K562 (cell line): Measurements from ENCODE around the gene CZIB. TPM values are rescaled to one million over a fixed set of nuclear protein-coding genes. Genes with fewer than 3 reads are reported as not detected.

ENCODE experiments used
- ATAC-seq: fragments of 200-7000 bp; cut with Tn5 transposase; 3 replicates; pipeline ENCODE4 v1.9.1; 2020; ENCODE audit warnings: moderate library complexity
- BruUV-seq: library from RNA; stranded (reverse); fragments of 400-500 nt; replicated peaks from 2 replicates; lab custom pipeline; 2021; lab: Mats Ljungman, UMichigan
- CTCF ChIA-PET: fragments of 300-600 bp; formaldehyde crosslinking; extraction: SDS; loops from one replicate; lab custom pipeline; 2021; ENCODE audit warnings: low intra/inter-chr PET ratio; lab: Yijun Ruan, JAX
- POLR2A ChIA-PET: fragments of 300-600, 350-650 bp; sonication (Branson Sonifier 250); formaldehyde crosslinking; extraction: SDS; loops from one replicate; lab custom pipeline; 2021; ENCODE audit warnings: antibody characterized with exemption, inconsistent platforms; lab: Yijun Ruan, JAX
- DNase-seq, 4 experiments: peaks; one replicate each; pipeline versions ENCODE4 v3.0.0 to v3.0.0-alpha.2; 2011 to 2018; ENCODE audit warnings: low spot score in 3 of 4, mixed read lengths in 3 of 4; ENCODE audit errors: extremely low read depth in 1 of 4
- FAIRE-seq: peaks from 2 replicates; lab custom pipeline; 2011; peaks lifted over from hg19 to GRCh38; lab: Jason Lieb, UNC
- H2AFZ ChIP-seq: 2 replicates; pipeline ENCODE4 v1.6.0; 2011; ENCODE audit warnings: low read depth, low read length, control low read depth, inconsistent platforms
- H3K27ac ChIP-seq: fragments of 200-600 bp; 3 replicates; pipeline ENCODE4 v1.8.0; 2011; ENCODE audit warnings: low read depth, mild to moderate bottlenecking, control low read depth, inconsistent platforms, low read length, moderate library complexity, mixed read lengths; ENCODE audit errors: extremely low read depth
- H3K27me3 ChIP-seq, 2 experiments: fragments of 300-600 bp in 1 of 2; 2 replicates in 1 of 2; 3 replicates in 1 of 2; pipeline versions ENCODE4 v1.6.0 to v1.8.0; 2011; ENCODE audit warnings: inconsistent platforms in 2 of 2, low read length in 2 of 2, mild to moderate bottlenecking in 1 of 2, mixed read lengths in 1 of 2, moderate library complexity in 1 of 2; ENCODE audit not compliant: control insufficient read depth in 2 of 2, insufficient read depth in 2 of 2
- H3K36me3 ChIP-seq: fragments of 300-600 bp; 3 replicates; pipeline ENCODE4 v1.8.0; 2011; ENCODE audit warnings: mild to moderate bottlenecking, low read length, inconsistent platforms; ENCODE audit not compliant: control insufficient read depth, insufficient read depth
- H3K4me1 ChIP-seq, 2 experiments: fragments of 200-600 bp in 1 of 2; replicated peaks in 1 of 2; 2 replicates in 1 of 2; 3 replicates in 1 of 2; pipeline versions ENCODE4 v1.5.1 to v1.8.0; 2011; ENCODE audit warnings: inconsistent platforms in 2 of 2, low read length in 2 of 2, mild to moderate bottlenecking in 1 of 2, mixed read lengths in 1 of 2, moderate library complexity in 1 of 2; ENCODE audit not compliant: control insufficient read depth in 2 of 2, insufficient read depth in 2 of 2
- H3K4me2 ChIP-seq: 2 replicates; pipeline ENCODE4 v1.6.1; 2011; ENCODE audit warnings: low read length, control low read depth, inconsistent platforms, mixed read lengths; ENCODE audit not compliant: insufficient read depth
- H3K4me3 ChIP-seq: fragments of 200-600 bp; sonication (generic), shearing (Covaris generic); 2 replicates; pipeline ENCODE4 v1.5.1; 2016; ENCODE audit warnings: control low read depth, inconsistent platforms
- H3K79me2 ChIP-seq: fragments of 200-600 bp; 3 replicates; pipeline ENCODE4 v1.8.0; 2011; ENCODE audit warnings: low read length, inconsistent platforms; ENCODE audit not compliant: control insufficient read depth, insufficient read depth
- H3K9ac ChIP-seq, 2 experiments: 2 replicates each; pipeline versions ENCODE4 v1.6.0 to v1.6.1; 2011; ENCODE audit warnings: low read depth in 2 of 2, low read length in 2 of 2, control low read depth in 1 of 2, inconsistent platforms in 1 of 2, mild to moderate bottlenecking in 1 of 2, mixed read lengths in 1 of 2; ENCODE audit not compliant: insufficient read depth in 1 of 2
- H3K9me1 ChIP-seq: one replicate; pipeline ENCODE4 v1.6.0; 2011; ENCODE audit warnings: inconsistent platforms, mild to moderate bottlenecking, low read length, moderate library complexity; ENCODE audit not compliant: control insufficient read depth, insufficient read depth
- H3K9me3 ChIP-seq: replicated peaks from 2 replicates; pipeline ENCODE4 v1.5.1; 2011; ENCODE audit warnings: low read depth, low read length, inconsistent platforms; ENCODE audit not compliant: control insufficient read depth, insufficient read depth
- H4K20me1 ChIP-seq: replicated peaks from 2 replicates; pipeline ENCODE4 v1.6.1; 2011; ENCODE audit warnings: low read length, inconsistent platforms, mixed read lengths; ENCODE audit not compliant: control insufficient read depth, insufficient read depth
- BCOR ChIP-seq: fragments of 450-650 bp; IDR thresholded peaks from 2 replicates; pipeline ENCODE4 v1.6.1; 2016
- ZFP36 ChIP-seq: fragments of 150-350 bp; IDR thresholded peaks from 2 replicates; pipeline ENCODE4 v1.6.1; 2018; ENCODE audit warnings: low read length, low read depth; ENCODE audit not compliant: partially characterized antibody
- ZNF436 ChIP-seq: fragments of 250-450, 450-650 bp; sonication (Bioruptor Pico); formaldehyde crosslinking; IDR thresholded peaks from 2 replicates; pipeline ENCODE4 v1.7.0; 2020; ENCODE audit warnings: mild to moderate bottlenecking
- WGBS: fragments of 100-300 bp; shearing (Covaris generic); methylation state at CpG from one replicate; pipeline ENCODE4 v1.1.6; 2016; ENCODE audit warnings: low coverage, mixed read lengths; ENCODE audit not compliant: insufficient coverage; ENCODE audit errors: missing lambda C conversion rate; 5-methylcytosine and 5-hydroxymethylcytosine counted together
- in situ Hi-C: fragments of 300-500 bp; cut with MboI; formaldehyde crosslinking; loops from 4 replicates; pipeline ENCODE4 v1.15.0; 2018; ENCODE audit warnings: inconsistent platforms, mixed read lengths
- intact Hi-C: fragments of 100-400 bp; cut with micrococcal nuclease; formaldehyde crosslinking; loops from 2 replicates; pipeline ENCODE4 v1.14.2; 2022
- polyA plus RNA-seq, 8 experiments: library from polyadenylated mRNA; depleted of rRNA in 4 of 8; stranded (reverse) in 5 of 8; unstranded in 3 of 8; fragments of >200 nt; fragmentation: Nextera tagmentation in 2 of 8; fragmentation: Illumina TruSeq in 1 of 8; extraction: Ambion mirVana in 2 of 8; extraction: Trizol in 1 of 8; gene quantifications; 2 replicates each; pipeline versions ENCODE4 v1.2.1 to v1.2.3, GENCODE V29; 2011 to 2014; ENCODE audit warnings: inconsistent platforms in 1 of 8, missing spikeins in 1 of 8
- total RNA-seq, 7 experiments: library from RNA; depleted of rRNA in 6 of 7; stranded (reverse); fragments of >200 nt in 6 of 7; fragmentation: Illumina TruSeq in 2 of 7; extraction: Trizol in 2 of 7; gene quantifications; 2 replicates each; pipeline versions ENCODE4 v1.2.1 to v1.2.3, GENCODE V29; 2011 to 2021; ENCODE audit warnings: low replicate concordance in 1 of 7
- TF ChIP-seq, protein P1 (sequence below), 2 experiments: fragments of 450-650 bp; IDR thresholded peaks; 2 replicates each; pipeline ENCODE4 v1.6.1; 2018; ENCODE audit warnings: mild to moderate bottlenecking in 2 of 2, low read depth in 1 of 2; ENCODE audit not compliant: partially characterized antibody in 2 of 2
- TF ChIP-seq, protein P2 (sequence below): sonication (generic); formaldehyde crosslinking; IDR thresholded peaks from 2 replicates; pipeline ENCODE4 v1.8.0; 2022; ENCODE audit warnings: mild to moderate bottlenecking, missing genetic modification reagents, borderline replicate concordance

Gene CZIB
- total and polyA plus RNA-seq, 9 of the 15 experiments (the other 6 are each of a cell fraction or from before 2014, with no cell fraction given): 52.6 to 111 (median 80.0) TPM

DNA sequence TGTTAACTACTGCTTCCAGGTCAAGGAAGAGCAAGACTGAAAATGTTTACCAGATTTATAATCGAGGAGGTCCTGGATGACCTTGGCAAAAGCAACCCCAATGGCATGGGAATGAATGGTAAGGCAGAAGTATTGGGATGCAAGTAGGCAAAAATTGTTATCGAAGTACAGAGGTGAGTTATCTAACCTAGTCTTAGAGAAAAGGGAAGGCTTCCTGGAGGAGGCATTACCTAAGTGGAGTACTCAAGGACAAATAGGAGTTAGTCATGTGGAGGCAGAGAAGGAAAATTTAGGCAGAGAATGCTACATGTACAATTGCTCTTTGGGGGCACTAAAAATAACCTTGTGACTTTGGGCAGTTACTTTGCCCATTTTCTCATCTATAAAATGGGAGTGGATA lies 21.4 kb upstream of the CZIB start:
- ATAC-seq: no peak
- H3K27me3 ChIP-seq: no peaks in the 10 kb centered on the region
- CTCF ChIA-PET: no interaction called here
- in situ Hi-C loops (no loop called here), intact Hi-C loops (no loop called here)
- peaks cover 15% of the 10 kb centered on the region; the same call in 2 of the 3 replicates for H3K36me3 ChIP-seq
- H3K4me1 ChIP-seq: peaks cover 7 to 14% of the 10 kb centered on the region in 2 experiments; a peak in 3 of 5 replicates
- DNase-seq: no peak
- H3K9ac ChIP-seq: no peak overlapping the region
- POLR2A ChIA-PET: no interaction called here
- peaks cover 16% of the 10 kb centered on the region for H3K79me2 ChIP-seq
- H2AFZ ChIP-seq: no peak overlapping the region
- no peak overlapping the region for H3K4me3 ChIP-seq
- H3K9me3 ChIP-seq: no peaks in the 10 kb centered on the region; the same call in 1 of the 2 replicates
- no peak overlapping the region for H3K4me2 ChIP-seq
- 39% methylated on average over 2 of the region's 2 CpGs for WGBS
- H4K20me1 ChIP-seq: 0 out of 2 replicates have a peak, but pooled peaks cover 4% of the 10 kb centered on the region
- no peak overlapping the region for H3K27ac ChIP-seq
- no peaks in the 10 kb centered on the region for H3K9me1 ChIP-seq
- TF ChIP-seq, protein P1, sequence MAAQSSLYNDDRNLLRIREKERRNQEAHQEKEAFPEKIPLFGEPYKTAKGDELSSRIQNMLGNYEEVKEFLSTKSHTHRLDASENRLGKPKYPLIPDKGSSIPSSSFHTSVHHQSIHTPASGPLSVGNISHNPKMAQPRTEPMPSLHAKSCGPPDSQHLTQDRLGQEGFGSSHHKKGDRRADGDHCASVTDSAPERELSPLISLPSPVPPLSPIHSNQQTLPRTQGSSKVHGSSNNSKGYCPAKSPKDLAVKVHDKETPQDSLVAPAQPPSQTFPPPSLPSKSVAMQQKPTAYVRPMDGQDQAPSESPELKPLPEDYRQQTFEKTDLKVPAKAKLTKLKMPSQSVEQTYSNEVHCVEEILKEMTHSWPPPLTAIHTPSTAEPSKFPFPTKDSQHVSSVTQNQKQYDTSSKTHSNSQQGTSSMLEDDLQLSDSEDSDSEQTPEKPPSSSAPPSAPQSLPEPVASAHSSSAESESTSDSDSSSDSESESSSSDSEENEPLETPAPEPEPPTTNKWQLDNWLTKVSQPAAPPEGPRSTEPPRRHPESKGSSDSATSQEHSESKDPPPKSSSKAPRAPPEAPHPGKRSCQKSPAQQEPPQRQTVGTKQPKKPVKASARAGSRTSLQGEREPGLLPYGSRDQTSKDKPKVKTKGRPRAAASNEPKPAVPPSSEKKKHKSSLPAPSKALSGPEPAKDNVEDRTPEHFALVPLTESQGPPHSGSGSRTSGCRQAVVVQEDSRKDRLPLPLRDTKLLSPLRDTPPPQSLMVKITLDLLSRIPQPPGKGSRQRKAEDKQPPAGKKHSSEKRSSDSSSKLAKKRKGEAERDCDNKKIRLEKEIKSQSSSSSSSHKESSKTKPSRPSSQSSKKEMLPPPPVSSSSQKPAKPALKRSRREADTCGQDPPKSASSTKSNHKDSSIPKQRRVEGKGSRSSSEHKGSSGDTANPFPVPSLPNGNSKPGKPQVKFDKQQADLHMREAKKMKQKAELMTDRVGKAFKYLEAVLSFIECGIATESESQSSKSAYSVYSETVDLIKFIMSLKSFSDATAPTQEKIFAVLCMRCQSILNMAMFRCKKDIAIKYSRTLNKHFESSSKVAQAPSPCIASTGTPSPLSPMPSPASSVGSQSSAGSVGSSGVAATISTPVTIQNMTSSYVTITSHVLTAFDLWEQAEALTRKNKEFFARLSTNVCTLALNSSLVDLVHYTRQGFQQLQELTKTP (IDR thresholded peaks at IDR 0.05; ENCODE audit: low read depth in 1 of 2, partially characterized antibody in 2 of 2): no peak
- TF ChIP-seq ZNF436 (CRISPR knock-in tag): peak; percentile 61
- TF ChIP-seq, protein P2, sequence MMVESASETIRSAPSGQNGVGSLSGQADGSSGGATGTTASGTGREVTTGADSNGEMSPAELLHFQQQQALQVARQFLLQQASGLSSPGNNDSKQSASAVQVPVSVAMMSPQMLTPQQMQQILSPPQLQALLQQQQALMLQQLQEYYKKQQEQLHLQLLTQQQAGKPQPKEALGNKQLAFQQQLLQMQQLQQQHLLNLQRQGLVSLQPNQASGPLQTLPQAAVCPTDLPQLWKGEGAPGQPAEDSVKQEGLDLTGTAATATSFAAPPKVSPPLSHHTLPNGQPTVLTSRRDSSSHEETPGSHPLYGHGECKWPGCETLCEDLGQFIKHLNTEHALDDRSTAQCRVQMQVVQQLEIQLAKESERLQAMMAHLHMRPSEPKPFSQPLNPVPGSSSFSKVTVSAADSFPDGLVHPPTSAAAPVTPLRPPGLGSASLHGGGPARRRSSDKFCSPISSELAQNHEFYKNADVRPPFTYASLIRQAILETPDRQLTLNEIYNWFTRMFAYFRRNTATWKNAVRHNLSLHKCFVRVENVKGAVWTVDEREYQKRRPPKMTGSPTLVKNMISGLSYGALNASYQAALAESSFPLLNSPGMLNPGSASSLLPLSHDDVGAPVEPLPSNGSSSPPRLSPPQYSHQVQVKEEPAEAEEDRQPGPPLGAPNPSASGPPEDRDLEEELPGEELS (CRISPR knock-in tag): no peak
- peak; percentile 90 for TF ChIP-seq ZFP36
- 0 out of 2 replicates have a peak, but pooled peaks have one; percentile 16 for TF ChIP-seq BCOR
- BruUV-seq: no TSS peak
- FAIRE-seq: no peak
